Hepatocyte (in vitro differentiated cells): ENCODE results near the gene ITPK1. TPM values are rescaled to one million over a fixed set of nuclear protein-coding genes. Genes with fewer than 3 reads are reported as not detected.

Experiments
- DNase-seq: peaks from one replicate; pipeline ENCODE4 v3.0.0-alpha.2; 2016; ENCODE audit warnings: low spot score
- H2AFZ ChIP-seq: fragments of 200-600 bp; sonication (generic); 2 replicates; pipeline ENCODE4 v1.6.0; 2016; ENCODE audit warnings: antibody characterized with exemption, mild to moderate bottlenecking
- H3K27ac ChIP-seq: fragments of 200-600 bp; sonication (generic); 2 replicates; pipeline ENCODE4 v1.5.1; 2016; ENCODE audit warnings: mild to moderate bottlenecking
- H3K27me3 ChIP-seq: fragments of 200-600 bp; sonication (generic); 2 replicates; pipeline ENCODE4 v1.6.1; 2016
- H3K36me3 ChIP-seq: fragments of 200-600 bp; sonication (generic); replicated peaks from 2 replicates; pipeline ENCODE4 v1.5.1; 2016; ENCODE audit warnings: low read depth; ENCODE audit not compliant: insufficient read depth
- H3K4me1 ChIP-seq: fragments of 200-600 bp; sonication (generic); 2 replicates; pipeline ENCODE4 v1.5.1; 2016; ENCODE audit warnings: mild to moderate bottlenecking, moderate library complexity; ENCODE audit not compliant: insufficient read depth
- H3K4me2 ChIP-seq: fragments of 200-600 bp; sonication (generic); 2 replicates; pipeline ENCODE4 v1.6.0; 2016
- H3K4me3 ChIP-seq: fragments of 200-600 bp; sonication (generic); 2 replicates; pipeline ENCODE4 v1.5.1; 2016; ENCODE audit warnings: mild to moderate bottlenecking
- H3K79me2 ChIP-seq: fragments of 200-600 bp; sonication (generic); 2 replicates; pipeline ENCODE4 v1.6.0; 2017; ENCODE audit warnings: mild to moderate bottlenecking
- H3K9me2 ChIP-seq: fragments of 200-600 bp; sonication (generic); replicated peaks from 2 replicates; pipeline ENCODE4 v1.6.0; 2017; ENCODE audit warnings: mild to moderate bottlenecking; ENCODE audit not compliant: insufficient read depth
- H3K9me3 ChIP-seq: fragments of 200-600 bp; sonication (generic); 2 replicates; pipeline ENCODE4 v1.5.1; 2016; ENCODE audit warnings: low read depth, mild to moderate bottlenecking
- H4K20me1 ChIP-seq: fragments of 200-600 bp; sonication (generic); 2 replicates; pipeline ENCODE4 v1.6.0; 2016; ENCODE audit warnings: mild to moderate bottlenecking; ENCODE audit not compliant: insufficient read depth, poor library complexity, severe bottlenecking
- EZH2 ChIP-seq: fragments of 200-600 bp; sonication (generic); IDR thresholded peaks from 2 replicates; pipeline ENCODE4 v1.6.1; 2016; ENCODE audit warnings: antibody characterized with exemption, mild to moderate bottlenecking, borderline replicate concordance
- EZH2phosphoT487 ChIP-seq: fragments of 200-600 bp; sonication (generic); IDR thresholded peaks from one replicate; pipeline ENCODE4 v1.6.1; 2018; ENCODE audit warnings: antibody characterized with exemption, mild to moderate bottlenecking, low read depth, moderate library complexity; ENCODE audit not compliant: unreplicated experiment, severe bottlenecking
- WGBS: methylation state at CpG from one replicate; pipeline ENCODE4 v1.1.6; 2016; ENCODE audit warnings: low lambda C conversion rate; ENCODE audit errors: missing lambda C conversion rate; 5-methylcytosine and 5-hydroxymethylcytosine counted together
- polyA plus RNA-seq: library from polyadenylated mRNA; unstranded; fragments of >200 nt; fragmentation: Nextera tagmentation; extraction: Ambion mirVana; gene quantifications from 2 replicates; pipeline ENCODE4 v1.2.1, GENCODE V29; 2016
- total RNA-seq: library from RNA; depleted of rRNA; stranded (reverse); fragments of >200 nt; gene quantifications from 2 replicates; pipeline ENCODE4 v1.2.3, GENCODE V29; 2014
- TF ChIP-seq, protein P1 (sequence below): fragments of 200-600 bp; sonication (generic); IDR thresholded peaks from 2 replicates; pipeline ENCODE4 v1.5.1; 2016; ENCODE audit warnings: antibody characterized with exemption, mild to moderate bottlenecking; ENCODE audit not compliant: poor library complexity

The ITPK1 gene
- total and polyA plus RNA-seq, 2 experiments from 2014 or later: 49.8 to 66.7 TPM

DNA sequence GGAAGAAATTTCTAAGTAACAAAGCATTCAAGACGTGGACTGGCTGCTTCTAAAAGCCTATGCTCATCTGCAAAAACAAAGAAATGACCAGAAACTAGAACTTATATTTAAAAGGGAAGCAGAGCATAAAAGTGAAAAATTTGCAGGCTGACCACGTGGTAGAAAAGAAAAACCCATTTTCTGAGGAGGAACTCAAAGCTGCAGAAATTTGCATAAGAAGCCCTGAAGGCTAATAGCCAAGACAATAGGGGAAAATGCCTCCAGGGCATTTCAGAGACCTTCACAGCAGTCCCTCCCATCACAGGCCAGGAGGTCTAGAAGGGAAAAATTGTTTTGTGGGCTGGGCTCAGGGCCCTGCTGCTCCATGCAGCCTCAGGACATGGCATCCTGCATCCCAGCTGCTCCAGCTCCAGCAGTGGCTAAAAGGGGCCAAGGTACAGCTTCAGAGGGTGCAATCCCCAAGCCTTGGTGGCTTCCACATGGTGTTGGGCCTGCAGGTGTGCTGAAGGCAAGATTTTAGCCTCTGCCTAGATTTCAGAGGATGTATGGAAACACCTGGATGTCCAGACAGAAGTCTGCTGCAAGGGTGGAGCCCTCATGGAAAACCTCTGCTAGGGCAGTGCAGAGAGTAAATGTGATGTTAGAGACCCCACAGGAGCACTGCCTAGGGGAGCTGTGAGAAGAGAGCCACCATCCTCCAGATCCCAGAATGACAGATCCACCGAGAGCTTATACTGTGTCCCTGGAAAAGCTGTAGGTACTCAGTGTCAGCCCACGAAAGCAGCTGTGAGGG lies 137.3 kb downstream of the ITPK1 start:
- Histone ChIP-seq H3K27me3 (no peaks in the 10 kb centered on the region), H2AFZ (no peak overlapping the region), H3K4me2 (no peak overlapping the region), H3K4me1 (peaks cover 6% of the 10 kb centered on the region), H3K36me3 (no peaks in the 10 kb centered on the region), H3K4me3 (no peak overlapping the region), H4K20me1 (no peaks in the 10 kb centered on the region), H3K27ac (no peak overlapping the region), H3K9me2 (no peaks in the 10 kb centered on the region), H3K9me3 (no peaks in the 10 kb centered on the region), H3K79me2 (peaks cover 9% of the 10 kb centered on the region)
- no peak for TF ChIP-seq EZH2
- TF ChIP-seq, protein P1, sequence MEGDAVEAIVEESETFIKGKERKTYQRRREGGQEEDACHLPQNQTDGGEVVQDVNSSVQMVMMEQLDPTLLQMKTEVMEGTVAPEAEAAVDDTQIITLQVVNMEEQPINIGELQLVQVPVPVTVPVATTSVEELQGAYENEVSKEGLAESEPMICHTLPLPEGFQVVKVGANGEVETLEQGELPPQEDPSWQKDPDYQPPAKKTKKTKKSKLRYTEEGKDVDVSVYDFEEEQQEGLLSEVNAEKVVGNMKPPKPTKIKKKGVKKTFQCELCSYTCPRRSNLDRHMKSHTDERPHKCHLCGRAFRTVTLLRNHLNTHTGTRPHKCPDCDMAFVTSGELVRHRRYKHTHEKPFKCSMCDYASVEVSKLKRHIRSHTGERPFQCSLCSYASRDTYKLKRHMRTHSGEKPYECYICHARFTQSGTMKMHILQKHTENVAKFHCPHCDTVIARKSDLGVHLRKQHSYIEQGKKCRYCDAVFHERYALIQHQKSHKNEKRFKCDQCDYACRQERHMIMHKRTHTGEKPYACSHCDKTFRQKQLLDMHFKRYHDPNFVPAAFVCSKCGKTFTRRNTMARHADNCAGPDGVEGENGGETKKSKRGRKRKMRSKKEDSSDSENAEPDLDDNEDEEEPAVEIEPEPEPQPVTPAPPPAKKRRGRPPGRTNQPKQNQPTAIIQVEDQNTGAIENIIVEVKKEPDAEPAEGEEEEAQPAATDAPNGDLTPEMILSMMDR: no peak
- TF ChIP-seq EZH2phosphoT487: no peak
- no peak for DNase-seq
- 82% methylated on average over 4 of the region's 4 CpGs for WGBS

DNA sequence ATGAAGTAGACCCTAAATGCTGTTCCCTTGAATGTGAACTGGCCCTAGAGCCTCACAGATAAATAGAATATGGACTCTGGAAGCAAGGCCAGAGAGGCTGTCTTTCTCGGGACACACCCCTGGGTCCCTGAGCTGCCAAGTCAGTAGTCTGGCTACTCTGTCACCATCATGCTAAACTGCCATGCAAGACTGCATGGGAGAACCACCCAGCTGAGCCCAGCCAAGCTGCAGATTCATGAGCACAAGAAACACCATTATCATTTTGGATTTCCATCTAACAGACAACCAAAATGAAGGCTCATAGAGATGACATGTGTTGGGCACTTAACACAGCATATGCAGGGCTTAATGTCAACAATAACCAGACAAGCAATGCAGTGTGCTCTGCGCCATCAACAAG lies 139.5 kb downstream of the ITPK1 start:
- Histone ChIP-seq H3K4me2 (no peak overlapping the region), H3K9me2 (no peaks in the 10 kb centered on the region), H4K20me1 (no peaks in the 10 kb centered on the region), H3K4me3 (no peak overlapping the region), H3K36me3 (no peaks in the 10 kb centered on the region), H2AFZ (no peak overlapping the region), H3K27ac (no peak overlapping the region), H3K79me2 (peaks cover 2% of the 10 kb centered on the region), H3K9me3 (no peaks in the 10 kb centered on the region), H3K4me1 (peaks cover 7% of the 10 kb centered on the region), H3K27me3 (no peaks in the 10 kb centered on the region)
- TF ChIP-seq EZH2: no peak
- TF ChIP-seq, protein P1: no peak
- no peak for TF ChIP-seq EZH2phosphoT487
- WGBS: 100% methylated on average over 2 of the region's 2 CpGs
- no peak for DNase-seq

DNA sequence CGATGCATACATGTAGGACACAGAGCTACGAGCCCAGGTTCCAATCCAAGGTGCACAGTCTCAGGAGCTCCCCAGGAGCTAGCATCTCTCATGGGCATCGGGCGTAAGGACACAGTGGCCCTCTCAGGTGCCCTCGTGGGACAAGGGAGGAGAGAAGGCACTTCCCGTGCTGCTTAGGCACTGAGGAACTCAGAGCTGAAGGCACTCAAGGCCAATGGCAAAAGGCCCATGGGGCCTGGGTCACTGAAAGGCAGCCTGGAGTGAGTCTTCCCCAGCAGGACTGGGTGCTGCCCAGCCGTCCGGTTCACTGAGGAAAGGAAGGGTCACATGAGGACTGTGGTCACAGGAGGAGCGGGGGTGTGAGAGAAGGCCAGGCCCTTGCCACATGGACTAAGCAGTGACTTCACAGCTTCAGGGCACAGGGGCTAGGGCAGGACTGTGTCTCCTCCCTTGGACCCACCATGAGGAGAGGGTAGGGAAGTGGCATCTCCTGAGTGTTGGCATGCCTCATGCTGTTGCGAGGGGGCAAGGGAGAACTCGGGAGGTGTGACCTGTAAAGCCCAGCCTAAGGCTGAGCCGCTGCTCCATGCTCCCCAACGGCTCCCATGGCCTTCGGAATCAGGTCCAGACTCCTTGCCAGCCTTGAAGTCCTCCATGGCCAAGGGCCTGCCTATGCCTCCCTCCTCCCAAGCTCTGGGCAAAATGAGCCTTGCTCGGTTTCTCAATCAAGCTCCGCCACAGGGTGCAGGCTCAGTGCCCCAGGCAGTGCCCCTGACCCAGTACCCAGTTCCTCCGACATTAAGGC lies 141.0 kb downstream of the ITPK1 start:
- Histone ChIP-seq H3K9me2 (no peaks in the 10 kb centered on the region), H3K4me3 (no peak overlapping the region), H4K20me1 (no peaks in the 10 kb centered on the region), H3K9me3 (no peaks in the 10 kb centered on the region), H3K79me2 (peaks cover 6% of the 10 kb centered on the region), H3K27me3 (no peaks in the 10 kb centered on the region), H3K4me2 (no peak overlapping the region), H3K4me1 (peaks cover 7% of the 10 kb centered on the region), H3K36me3 (no peaks in the 10 kb centered on the region), H2AFZ (no peak overlapping the region), H3K27ac (no peak overlapping the region)
- no peak for DNase-seq
- TF ChIP-seq EZH2 (no peak), EZH2phosphoT487 (no peak)
- TF ChIP-seq, protein P1: no peak
- WGBS: 96% methylated on average over 17 of the region's 17 CpGs
